Measurements from ENCODE around the gene FRMPD4. TPM values are rescaled to one million over a fixed set of nuclear protein-coding genes. Genes with fewer than 3 reads are reported as not detected.

FRMPD4 gene
- total and polyA plus RNA-seq, 2 of the 13 experiments (the other 11 are each of a cell fraction or from before 2014, with no cell fraction given) = not detected

- TF ChIP-seq ZNF574 (CRISPR knock-in tag; IDR thresholded peaks at IDR 0.05) = no peak
- TF ChIP-seq HDAC6 (IDR thresholded peaks at IDR 0.05; ENCODE audit: low read depth, low read length) = no peak
- no peak for TF ChIP-seq FOXK2 (IDR thresholded peaks at IDR 0.05)
- TF ChIP-seq ZBTB42 (CRISPR knock-in tag; IDR thresholded peaks at IDR 0.05) = no peak
- no peak for TF ChIP-seq NR2F2 (IDR thresholded peaks at IDR 0.05; ENCODE audit: borderline replicate concordance, low read depth)
- TF ChIP-seq MAFG (CRISPR knock-in tag; IDR thresholded peaks at IDR 0.05) = no peak
- TF ChIP-seq ZNF329 (CRISPR knock-in tag; IDR thresholded peaks at IDR 0.05; ENCODE audit: low read depth) = no peak
- no peak for TF ChIP-seq SMC3 (IDR thresholded peaks at IDR 0.05; ENCODE audit: low read length)
- TF ChIP-seq NCOA1 (CRISPR knock-in tag; IDR thresholded peaks at IDR 0.05) = no peak
These were observed 206.7 kb downstream of the FRMPD4 start (continued) for GRCh38 chrX:12344954-12345353.

DNA sequence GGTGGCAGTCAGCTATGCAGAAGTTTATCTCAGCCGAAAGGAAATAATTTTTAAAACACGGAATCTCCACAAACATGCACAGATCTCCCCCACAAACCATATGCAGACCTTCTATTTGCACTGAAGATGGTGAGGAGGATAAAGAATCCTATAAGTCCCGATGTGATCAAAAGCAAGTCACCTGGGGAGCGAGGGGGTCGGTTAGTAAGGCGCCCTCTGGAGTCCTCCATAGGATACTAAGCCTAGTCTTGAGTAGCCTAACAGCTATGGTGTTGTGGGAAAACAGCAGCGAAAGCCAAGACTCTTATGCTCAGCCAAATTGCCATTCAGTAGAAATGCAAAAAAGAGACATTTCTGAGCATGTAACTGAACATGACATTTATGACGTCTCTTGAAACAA, 210.9 kb downstream of the FRMPD4 start:
- no peak overlapping the region for H3K9ac ChIP-seq (ENCODE audit: insufficient read depth, low read depth, low read length)
- H2AFZ ChIP-seq (ENCODE audit: low read length) = no peak overlapping the region
- intact Hi-C loops (cut with micrococcal nuclease; ENCODE audit: unreplicated experiment) (no loop called here), in situ Hi-C loops (cut with HindIII; ENCODE audit: extremely low pct_ligation_motif_present, low pct_unique_long_range_greater_than_20kb) (no loop called here)
- no peak for DNase-seq (ENCODE audit: low spot score)
- POLR2A ChIA-PET = no interaction called here
- no peak overlapping the region for H3K27ac ChIP-seq (ENCODE audit: extremely low read length, insufficient read depth, low read length)
- no peaks in the 10 kb centered on the region for H3K4me1 ChIP-seq (ENCODE audit: insufficient read depth, low read length)
- FAIRE-seq = no peak
- 18% methylated on average over 7 of the region's 8 CpGs for WGBS (ENCODE audit: low lambda C conversion rate)
- no peaks in the 10 kb centered on the region for H3K36me3 ChIP-seq (replicated peaks in 1 of 2; ENCODE audit: control insufficient read depth in 1 of 2, insufficient read depth in 2 of 2, low read length in 2 of 2)
- H3K27me3 ChIP-seq (ENCODE audit: control insufficient read depth in 1 of 2, insufficient read depth in 2 of 2, low read length in 2 of 2) = no peaks in the 10 kb centered on the region
- no peak overlapping the region for H3K4me3 ChIP-seq (replicated peaks in 1 of 3; ENCODE audit: insufficient read depth in 1 of 3, low read depth in 2 of 3, low read length in 3 of 3)
- CTCF ChIA-PET (ENCODE audit: low intra/inter-chr PET ratio, low total read pairs) = no interaction called here
- no peak for ATAC-seq
- no peaks in the 10 kb centered on the region for H3K9me3 ChIP-seq (ENCODE audit: low read length)
- no peak overlapping the region for H3K4me2 ChIP-seq (ENCODE audit: low read depth, low read length)
- H4K20me1 ChIP-seq (ENCODE audit: insufficient read depth, low read length) = no peaks in the 10 kb centered on the region
- no TSS peak for BruUV-seq (replicated peaks)
- no peaks in the 10 kb centered on the region for H3K79me2 ChIP-seq (ENCODE audit: insufficient read depth, low read length)
- no peak for TF ChIP-seq IKZF5 (CRISPR knock-in tag; IDR thresholded peaks at IDR 0.05)
- TF ChIP-seq HNF4G (IDR thresholded peaks at IDR 0.05; ENCODE audit: borderline replicate concordance, low read depth, low read length) = no peak
- TF ChIP-seq HNF4G (CRISPR knock-in tag; IDR thresholded peaks at IDR 0.05; ENCODE audit: borderline replicate concordance, low read depth) = no peak
- no peak for TF ChIP-seq RNF219 (CRISPR knock-in tag; IDR thresholded peaks at IDR 0.05)
- TF ChIP-seq NRL (CRISPR knock-in tag; IDR thresholded peaks at IDR 0.05; ENCODE audit: borderline replicate concordance) = no peak
- no peak for TF ChIP-seq IKZF4 (CRISPR knock-in tag; IDR thresholded peaks at IDR 0.05; ENCODE audit: borderline replicate concordance, low read depth, not compliant biosample characterization)
- no peak for TF ChIP-seq RAD51 (IDR thresholded peaks at IDR 0.05; ENCODE audit: borderline replicate concordance)
- TF ChIP-seq KDM3A (CRISPR knock-in tag; IDR thresholded peaks at IDR 0.05; ENCODE audit: low read depth) = no peak
- TF ChIP-seq ZNF441 (CRISPR knock-in tag; IDR thresholded peaks at IDR 0.05; ENCODE audit: borderline replicate concordance) = no peak

Measured in HepG2 (cell line).